ENCODE results near the gene GOLGA6L7.
"Not testable (repeated sequence)": the region's sequence is repeated elsewhere in the genome, so short reads cannot be mapped to it uniquely, and the experiment has no call there.

Gene GOLGA6L7

DNA sequence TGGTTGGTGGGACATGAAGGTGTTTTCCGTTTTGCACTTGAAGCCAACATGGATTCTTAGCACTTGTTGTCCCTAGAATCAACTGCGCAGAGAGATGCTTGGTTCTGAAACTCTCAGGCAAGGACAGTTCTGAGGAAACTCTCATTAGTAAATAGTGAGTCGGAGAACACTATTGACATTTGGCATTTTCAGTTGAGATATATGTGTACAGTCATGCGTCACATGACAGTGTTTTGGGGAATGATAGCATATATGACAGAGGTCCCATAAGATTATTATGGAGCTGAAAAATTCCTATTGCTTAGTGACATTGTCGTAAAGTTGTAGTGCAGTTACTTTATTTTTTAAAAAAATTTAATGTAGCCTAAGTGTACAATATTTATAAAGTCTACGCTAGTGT, 43.1 kb upstream of the GOLGA6L7 start:
- in situ Hi-C loops (cut with MboI; ENCODE audit: low pct_unique_long_range_greater_than_20kb, low sequenced_read_pairs, unreplicated experiment): no loop called here
- no peak for DNase-seq (ENCODE audit: low spot score)
- TF ChIP-seq, protein P1, sequence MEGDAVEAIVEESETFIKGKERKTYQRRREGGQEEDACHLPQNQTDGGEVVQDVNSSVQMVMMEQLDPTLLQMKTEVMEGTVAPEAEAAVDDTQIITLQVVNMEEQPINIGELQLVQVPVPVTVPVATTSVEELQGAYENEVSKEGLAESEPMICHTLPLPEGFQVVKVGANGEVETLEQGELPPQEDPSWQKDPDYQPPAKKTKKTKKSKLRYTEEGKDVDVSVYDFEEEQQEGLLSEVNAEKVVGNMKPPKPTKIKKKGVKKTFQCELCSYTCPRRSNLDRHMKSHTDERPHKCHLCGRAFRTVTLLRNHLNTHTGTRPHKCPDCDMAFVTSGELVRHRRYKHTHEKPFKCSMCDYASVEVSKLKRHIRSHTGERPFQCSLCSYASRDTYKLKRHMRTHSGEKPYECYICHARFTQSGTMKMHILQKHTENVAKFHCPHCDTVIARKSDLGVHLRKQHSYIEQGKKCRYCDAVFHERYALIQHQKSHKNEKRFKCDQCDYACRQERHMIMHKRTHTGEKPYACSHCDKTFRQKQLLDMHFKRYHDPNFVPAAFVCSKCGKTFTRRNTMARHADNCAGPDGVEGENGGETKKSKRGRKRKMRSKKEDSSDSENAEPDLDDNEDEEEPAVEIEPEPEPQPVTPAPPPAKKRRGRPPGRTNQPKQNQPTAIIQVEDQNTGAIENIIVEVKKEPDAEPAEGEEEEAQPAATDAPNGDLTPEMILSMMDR (IDR thresholded peaks at IDR 0.05; ENCODE audit: extremely low read depth, insufficient read depth, missing control alignments): no peak

DNA sequence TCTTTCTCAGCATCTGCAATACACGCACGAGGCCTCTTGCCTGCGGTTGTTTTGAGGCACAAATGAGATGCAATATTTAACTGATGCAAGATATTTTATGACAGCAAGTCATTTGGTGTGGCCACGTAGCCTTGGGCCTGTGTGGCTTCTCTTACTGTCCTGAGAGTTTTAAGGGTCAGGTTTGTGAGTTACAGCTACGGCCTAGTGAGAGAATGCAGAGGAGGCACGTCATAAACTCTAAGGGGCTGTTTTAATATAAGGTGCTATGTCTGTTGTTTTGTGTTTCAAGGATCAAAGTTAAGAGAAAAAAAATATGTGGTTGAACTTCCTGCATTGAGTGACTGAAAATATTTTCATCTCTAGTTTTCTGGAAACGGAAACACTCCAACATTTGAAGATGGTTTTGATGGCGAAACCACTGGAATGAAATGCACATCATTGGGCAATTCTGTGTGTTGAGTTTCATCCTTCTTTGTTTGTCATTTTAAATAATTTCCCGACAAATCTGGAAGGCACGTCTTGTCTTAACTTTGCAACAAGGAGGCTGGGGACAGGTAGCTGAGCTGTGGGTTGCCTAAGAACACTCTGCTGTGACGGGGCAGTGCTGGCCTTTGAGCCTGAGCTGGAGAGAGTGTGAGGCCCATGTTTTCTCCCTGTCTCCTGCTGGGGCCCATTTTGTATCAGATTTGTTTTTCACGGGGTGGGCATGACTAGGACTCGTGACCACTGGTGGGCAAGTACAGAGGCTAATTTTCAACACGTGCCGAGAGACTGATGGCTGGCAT, 42.5 kb upstream of the GOLGA6L7 start:
- no peak for DNase-seq (ENCODE audit: low spot score)
- in situ Hi-C loops (cut with MboI; ENCODE audit: low pct_unique_long_range_greater_than_20kb, low sequenced_read_pairs, unreplicated experiment): no loop called here
- TF ChIP-seq, protein P1 (IDR thresholded peaks at IDR 0.05; ENCODE audit: extremely low read depth, insufficient read depth, missing control alignments): no peak

DNA sequence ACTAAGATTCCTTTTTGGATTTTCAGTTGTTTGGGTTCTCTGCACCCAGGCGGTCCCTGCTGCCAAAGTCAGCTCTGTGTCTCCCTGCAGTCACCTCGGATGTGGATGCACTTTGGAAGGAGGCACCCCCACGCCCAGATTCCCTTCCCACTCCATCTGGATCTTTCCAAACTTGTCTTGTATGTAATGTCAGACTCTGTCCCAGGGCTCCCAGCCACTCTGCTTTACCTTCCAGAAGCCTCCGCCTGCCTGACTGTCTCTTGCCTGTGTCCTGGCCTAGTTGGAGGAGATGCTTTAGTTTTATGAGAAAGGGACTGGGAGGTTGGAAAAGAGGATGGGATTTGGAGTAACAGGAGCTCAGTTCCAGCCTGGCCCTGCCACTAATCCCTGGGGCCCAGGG, 41.8 kb upstream of the GOLGA6L7 start:
- in situ Hi-C loops (cut with MboI; ENCODE audit: low pct_unique_long_range_greater_than_20kb, low sequenced_read_pairs, unreplicated experiment): not testable (repeated sequence)

DNA sequence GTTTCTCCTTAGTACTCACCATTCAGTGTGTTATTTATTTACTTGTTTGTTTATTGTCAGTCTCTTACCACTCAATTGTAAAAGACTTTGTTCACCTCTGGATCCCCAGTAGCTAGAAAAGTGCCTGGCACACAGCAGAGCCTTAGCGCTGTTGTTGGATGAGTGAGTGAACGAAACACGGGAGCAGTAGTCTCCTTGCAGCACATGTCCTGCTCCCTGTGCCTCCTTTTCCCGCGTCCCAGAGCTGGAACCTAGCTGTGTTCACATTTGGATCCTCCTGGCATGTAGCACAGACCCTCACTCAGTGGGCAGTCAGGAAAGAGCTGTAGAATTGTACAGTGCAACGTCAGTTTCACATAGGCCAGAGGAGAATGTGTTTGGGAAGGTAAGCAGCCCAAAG, 41.4 kb upstream of the GOLGA6L7 start:
- DNase-seq (ENCODE audit: low spot score); in situ Hi-C loops (cut with MboI; ENCODE audit: low pct_unique_long_range_greater_than_20kb, low sequenced_read_pairs, unreplicated experiment): not testable (repeated sequence)

More for the DNA sequence above, 41.8 kb upstream of the GOLGA6L7 start:
- DNase-seq (ENCODE audit: low spot score): not testable (repeated sequence)

DNA sequence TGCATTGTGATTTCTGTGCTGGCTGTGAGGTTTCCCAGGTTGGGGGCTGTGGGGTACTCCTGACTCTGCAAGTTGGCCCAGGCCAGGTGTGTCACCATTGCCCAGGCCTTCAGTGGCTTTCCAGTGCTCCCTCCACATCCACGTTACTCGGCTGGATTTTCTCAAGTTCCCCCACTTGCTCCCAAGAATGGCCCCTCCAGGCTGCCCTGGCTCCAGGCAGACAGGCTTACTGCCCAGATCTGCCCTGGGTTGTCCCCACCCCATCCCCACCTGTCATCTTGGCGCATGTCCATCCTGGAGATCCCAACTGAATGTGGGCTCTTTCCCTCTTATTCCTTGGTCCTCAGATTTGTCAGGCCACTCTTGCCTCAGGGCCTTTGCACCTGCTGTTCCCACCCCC, 40.9 kb upstream of the GOLGA6L7 start:
- TF ChIP-seq, protein P1 (IDR thresholded peaks at IDR 0.05; ENCODE audit: extremely low read depth, insufficient read depth, missing control alignments): no peak
- no peak for DNase-seq (ENCODE audit: low spot score)
- in situ Hi-C loops (cut with MboI; ENCODE audit: low pct_unique_long_range_greater_than_20kb, low sequenced_read_pairs, unreplicated experiment): no loop called here

DNA sequence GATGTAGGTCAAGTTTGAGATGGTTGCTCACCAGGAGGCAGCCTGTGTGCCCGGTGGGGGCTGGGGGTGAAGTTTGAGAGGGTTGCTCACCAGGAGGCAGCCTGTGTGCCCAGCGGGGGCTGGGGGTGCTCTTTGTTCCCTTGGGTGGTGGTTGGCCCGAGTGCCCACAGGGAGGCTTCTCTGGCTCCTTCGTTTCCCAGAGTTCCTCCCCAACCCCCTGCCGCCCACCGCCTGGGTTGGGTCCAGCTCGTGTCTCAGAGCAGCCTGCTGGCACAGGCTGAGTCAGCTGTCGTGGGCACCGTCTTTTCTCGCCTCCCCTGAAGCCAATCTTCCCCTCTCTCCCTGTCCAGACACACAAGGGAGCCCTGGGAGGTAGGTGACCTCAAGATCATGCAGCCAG, 40.5 kb upstream of the GOLGA6L7 start:
- TF ChIP-seq, protein P1 (IDR thresholded peaks at IDR 0.05; ENCODE audit: extremely low read depth, insufficient read depth, missing control alignments): no peak

DNA sequence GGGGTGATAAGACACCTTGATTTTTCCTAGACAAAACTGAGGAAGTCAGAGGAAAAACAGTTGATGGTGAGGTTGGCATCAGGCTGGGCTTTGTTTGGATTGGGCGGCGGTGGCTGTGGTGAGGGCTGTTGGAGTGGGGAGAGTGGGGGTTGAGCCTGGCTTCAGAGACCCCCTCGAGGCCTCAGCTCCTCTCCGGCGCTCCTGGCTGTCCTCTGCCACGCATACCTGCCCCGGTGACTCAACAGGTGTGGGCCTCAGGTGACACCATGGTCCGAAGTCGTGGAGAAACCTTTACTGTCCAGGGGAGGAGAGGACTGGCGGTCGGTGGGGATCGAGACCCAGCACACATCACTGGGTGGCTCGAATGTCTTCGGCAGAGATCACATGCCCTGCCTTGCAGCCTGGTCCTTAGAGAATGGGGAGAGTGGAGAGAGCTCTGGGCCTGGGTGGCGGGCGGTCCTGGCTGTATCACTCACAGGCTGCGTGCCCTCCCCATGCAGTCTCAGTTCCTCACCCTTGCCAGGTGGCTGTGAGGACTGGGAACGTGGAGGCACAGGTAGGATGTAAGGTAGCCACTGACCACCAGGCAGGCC, 40.0 kb upstream of the GOLGA6L7 start:
- in situ Hi-C loops (cut with MboI; ENCODE audit: low pct_unique_long_range_greater_than_20kb, low sequenced_read_pairs, unreplicated experiment): no loop called here
- no peak for DNase-seq (ENCODE audit: low spot score)
- TF ChIP-seq, protein P1 (IDR thresholded peaks at IDR 0.05; ENCODE audit: extremely low read depth, insufficient read depth, missing control alignments): no peak

More for the DNA sequence above, 40.5 kb upstream of the GOLGA6L7 start:
- in situ Hi-C loops (cut with MboI; ENCODE audit: low pct_unique_long_range_greater_than_20kb, low sequenced_read_pairs, unreplicated experiment): no loop called here
- no peak for DNase-seq (ENCODE audit: low spot score)
